IMR-90 (cell line): ENCODE data around the gene RMI1.

Experiments
- BHLHE40 ChIP-seq: fragments of 150-350 bp; IDR thresholded peaks from 2 replicates; pipeline ENCODE4 v1.6.1; 2016; ENCODE audit warnings: mild to moderate bottlenecking, low read depth, low read length
- CHD1 ChIP-seq: IDR thresholded peaks from 2 replicates; pipeline ENCODE4 v1.6.1; 2012; ENCODE audit warnings: low read depth, low read length, improper control_type of control experiment
- CTCF ChIP-seq: conservative IDR thresholded peaks from 2 replicates; pipeline ENCODE4 v1.5.1; 2012; ENCODE audit warnings: mild to moderate bottlenecking, low read depth, low read length, improper control_type of control experiment
- FOS ChIP-seq: fragments of 150-350 bp; IDR thresholded peaks from 2 replicates; pipeline ENCODE4 v1.6.1; 2016; ENCODE audit warnings: low read depth, low read length
- POLR2A ChIP-seq: IDR thresholded peaks from 2 replicates; pipeline ENCODE4 v1.6.1; 2012; ENCODE audit warnings: mild to moderate bottlenecking, low read depth, low read length
- RAD21 ChIP-seq: IDR thresholded peaks from 2 replicates; pipeline ENCODE4 v1.6.1; 2012; ENCODE audit warnings: low read length, improper control_type of control experiment
- RFX5 ChIP-seq: IDR thresholded peaks from 2 replicates; pipeline ENCODE4 v1.8.0; 2012; ENCODE audit warnings: low read depth, mild to moderate bottlenecking, low read length, moderate library complexity
- USF2 ChIP-seq: fragments of 150-350 bp; IDR thresholded peaks from 2 replicates; pipeline ENCODE4 v1.6.1; 2017; ENCODE audit warnings: mild to moderate bottlenecking, antibody characterized with exemption, low read length, low read depth

- TF ChIP-seq CTCF (no peak), POLR2A (no peak), RFX5 (no peak), USF2 (no peak), FOS (no peak), RAD21 (no peak), BHLHE40 (no peak), CHD1 (no peak)
Measured at GRCh38 chr9:84045481-84046097, 65.0 kb downstream of the RMI1 start.
